Measurements from ENCODE around the gene USP6NL. TPM values are rescaled to one million over a fixed set of nuclear protein-coding genes. Genes with fewer than 3 reads are reported as not detected.
A peak's percentile ranks its signal among the peaks of the same experiment; 100 is the strongest.

Gene USP6NL
- total and polyA plus RNA-seq, 9 of the 15 experiments (the other 6 are each of a cell fraction or from before 2014, with no cell fraction given): 3.2 to 26.6 (median 19.8) TPM

GRCh38 chr10:11612021-11613001 lies 861 bp upstream of the USP6NL start (continued):
- TF ChIP-seq JUN (IDR thresholded peaks at IDR 0.05; ENCODE audit: borderline replicate concordance, low read depth, low read length) (0 out of 2 replicates have a peak, but pooled peaks have one; percentile 57), JUN (CRISPR knock-in tag; IDR thresholded peaks at IDR 0.05; ENCODE audit: borderline replicate concordance) (0 out of 2 replicates have a peak, but pooled peaks have one; percentile 27), RBM34 (IDR thresholded peaks at IDR 0.05; ENCODE audit: borderline replicate concordance, insufficient read depth, low read length) (no peak), ZNF830 (CRISPR knock-in tag; IDR thresholded peaks at IDR 0.05) (no peak), DMBX1 (CRISPR knock-in tag; IDR thresholded peaks at IDR 0.05; ENCODE audit: borderline replicate concordance) (peak; percentile 66; the same call in 1 of the 2 replicates), RERE (CRISPR knock-in tag; IDR thresholded peaks at IDR 0.05; ENCODE audit: borderline replicate concordance) (no peak), ZNF324 (CRISPR knock-in tag; IDR thresholded peaks at IDR 0.05) (no peak), ZNF766 (CRISPR knock-in tag; conservative IDR thresholded peaks at IDR 0.05) (peak; percentile 79), ZBTB34 (CRISPR knock-in tag; IDR thresholded peaks at IDR 0.05) (no peak), FOXK2 (conservative IDR thresholded peaks at IDR 0.05 in 1 of 2, IDR thresholded peaks at IDR 0.05 in 1 of 2; ENCODE audit: low read depth in 2 of 2) (peak; percentile 33 to 34; a peak in 2 of 4 replicates), HNRNPUL1 (IDR thresholded peaks at IDR 0.05; ENCODE audit: low read length) (no peak), MAFK (IDR thresholded peaks at IDR 0.05; ENCODE audit: low read length) (peak; percentile 40; the same call in 1 of the 2 replicates), ZNF408 (CRISPR knock-in tag; IDR thresholded peaks at IDR 0.05; ENCODE audit: low read depth) (no peak), TEAD4 (IDR thresholded peaks at IDR 0.05; ENCODE audit: low read length) (peak; percentile 95), TEAD4 (CRISPR knock-in tag; IDR thresholded peaks at IDR 0.05; ENCODE audit: borderline replicate concordance) (no peak), ZNF395 (CRISPR knock-in tag; IDR thresholded peaks at IDR 0.05) (peak; percentile 77), ZNF316 (IDR thresholded peaks at IDR 0.05) (no peak), MEIS2 (IDR thresholded peaks at IDR 0.05; ENCODE audit: partially characterized antibody) (peak; percentile 99), KLF6 (CRISPR knock-in tag; IDR thresholded peaks at IDR 0.05; ENCODE audit: borderline replicate concordance) (peak; percentile 17; the same call in 1 of the 2 replicates)
